GM21576 (cell line): ENCODE data around the gene IQGAP2.

Experiments
- ATAC-seq: cut with Tn5 transposase; IDR thresholded peaks from one replicate; pipeline ENCODE4 v1.9.1; 2021; ENCODE audit warnings: mild to moderate bottlenecking, moderate library complexity; ENCODE audit not compliant: unreplicated experiment

IQGAP2 gene

DNA sequence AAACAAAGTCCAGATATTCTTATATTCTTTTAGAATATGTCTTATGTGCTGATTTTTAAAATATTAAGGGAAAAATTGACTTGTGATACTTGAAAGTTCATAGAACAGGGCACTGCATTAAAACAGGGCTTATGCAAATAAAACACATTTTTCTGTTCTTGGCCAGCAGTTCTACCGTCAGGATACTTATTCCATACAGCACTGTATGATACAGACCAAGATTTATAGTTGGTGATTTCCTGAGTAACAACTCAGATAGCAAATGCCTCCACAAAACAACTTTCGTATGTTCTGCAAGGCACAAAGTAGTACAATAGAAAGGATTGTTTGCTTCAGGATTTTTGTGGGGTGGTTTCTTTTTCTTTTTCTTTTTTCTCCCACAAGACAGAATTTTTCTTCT lies 150.2 kb downstream of the IQGAP2 start:
- no peak for ATAC-seq

GRCh38 chr5:76555114-76555513 lies 152.0 kb downstream of the IQGAP2 start:
- no peak for ATAC-seq

GRCh38 chr5:76555717-76556116 lies 152.6 kb downstream of the IQGAP2 start:
- ATAC-seq = no peak

GRCh38 chr5:76556511-76557221 lies 153.6 kb downstream of the IQGAP2 start:
- peak; percentile 95 for ATAC-seq

DNA sequence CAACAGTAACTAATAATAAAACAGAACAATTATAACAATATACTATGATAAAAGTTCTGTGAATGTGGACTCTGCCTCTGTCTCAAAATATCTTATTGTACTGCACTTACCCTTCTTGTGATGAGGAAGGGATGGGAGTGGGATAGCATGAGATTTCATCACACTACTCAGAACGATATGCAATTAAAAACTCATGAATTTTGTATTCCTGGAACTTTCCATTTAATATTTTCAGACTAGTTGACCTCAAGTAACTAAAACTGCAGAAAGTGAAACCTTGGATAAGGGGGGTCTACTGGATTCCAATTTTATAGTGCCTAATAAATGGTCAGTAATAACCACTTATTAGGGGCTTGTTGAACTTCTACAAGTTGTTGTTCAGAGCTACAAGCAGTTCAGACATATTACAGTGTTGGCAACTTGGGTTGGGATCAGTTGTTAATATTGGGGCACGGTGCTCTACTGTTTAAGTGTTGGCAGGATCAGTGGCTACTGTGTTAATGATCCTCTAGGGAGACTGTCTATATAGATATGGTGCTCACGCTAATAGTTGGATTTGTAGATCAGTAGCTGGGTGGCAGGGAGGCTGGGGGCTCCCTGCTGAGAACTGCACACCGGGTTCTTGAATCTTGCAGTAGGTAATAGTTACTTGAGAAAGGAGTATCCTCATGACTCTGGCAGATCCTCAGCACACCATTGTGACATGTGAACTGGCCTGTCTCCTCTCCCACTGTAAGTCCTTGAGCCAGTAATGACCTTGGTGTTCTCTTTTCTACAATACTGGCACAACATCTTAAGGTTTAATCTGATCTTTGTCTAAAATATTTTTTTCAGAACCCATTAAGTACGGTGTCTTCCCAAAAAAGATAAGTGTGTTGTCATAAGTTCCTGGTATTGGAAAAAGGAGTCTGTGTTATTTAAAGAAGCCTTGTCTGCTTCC lies 158.1 kb downstream of the IQGAP2 start:
- no peak for ATAC-seq

- ATAC-seq = no peak
Measured at GRCh38 chr5:76561959-76562358, 158.9 kb downstream of the IQGAP2 start.

DNA sequence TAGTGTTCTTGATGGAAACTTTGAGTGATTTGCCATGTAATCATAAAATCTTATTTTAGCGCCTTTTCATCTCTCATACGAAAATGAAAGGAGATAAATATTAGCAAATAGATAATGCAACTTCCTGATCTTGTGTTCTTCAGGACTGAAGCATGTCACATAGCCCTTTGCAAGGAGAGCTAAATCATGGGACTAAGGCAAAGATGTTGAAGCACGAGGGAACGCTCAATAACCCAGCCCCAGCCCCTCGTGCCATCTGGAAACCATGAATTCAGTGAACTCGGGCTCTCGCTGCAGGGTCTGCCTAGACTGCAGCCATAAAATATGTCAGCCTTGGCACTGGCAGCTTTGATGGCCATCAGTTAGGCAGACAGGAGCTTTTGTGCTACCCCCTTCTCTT lies 161.9 kb downstream of the IQGAP2 start:
- no peak for ATAC-seq

GRCh38 chr5:76570153-76570552 lies 167.1 kb downstream of the IQGAP2 start:
- no peak for ATAC-seq

GRCh38 chr5:76571559-76571958 lies 168.5 kb downstream of the IQGAP2 start:
- no peak for ATAC-seq

GRCh38 chr5:76576450-76576849 lies 173.4 kb downstream of the IQGAP2 start:
- no peak for ATAC-seq

- no peak for ATAC-seq
Measured at GRCh38 chr5:76576996-76577395, 173.9 kb downstream of the IQGAP2 start.

DNA sequence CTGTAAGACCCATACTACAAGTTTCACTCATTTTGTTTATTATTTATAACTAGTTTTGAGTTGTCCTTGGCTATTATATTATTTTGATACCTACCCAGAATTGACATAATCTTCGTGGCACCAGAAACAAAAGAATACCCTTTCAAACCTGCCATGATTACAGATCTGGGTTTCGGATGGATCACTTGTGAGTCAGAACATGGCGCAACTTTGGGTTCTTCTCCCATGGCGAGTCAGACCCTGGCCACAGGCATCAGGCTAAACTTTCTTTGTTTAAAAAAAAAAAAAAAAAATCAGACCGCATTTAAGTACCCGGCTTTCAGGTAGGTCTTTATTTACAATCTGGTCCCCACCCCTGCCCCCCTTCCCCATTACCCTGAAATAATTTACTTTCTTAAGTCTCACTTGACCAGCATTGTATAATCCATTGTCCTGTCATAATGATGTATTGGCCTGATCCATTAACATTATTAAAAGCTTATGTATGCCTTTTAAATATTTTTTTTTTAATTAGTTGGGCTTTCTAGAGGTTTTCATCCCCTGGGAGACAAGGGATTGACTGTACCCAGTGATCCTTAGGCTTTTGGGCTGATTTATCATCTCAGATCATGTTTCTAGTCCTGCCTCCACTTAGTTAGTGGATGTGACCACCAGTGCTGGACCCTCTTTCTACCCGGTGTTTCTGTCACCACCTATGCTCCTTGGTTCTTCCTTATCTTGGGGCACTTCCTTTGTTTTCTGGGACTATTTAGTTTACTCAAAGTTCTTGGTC lies 176.3 kb downstream of the IQGAP2 start:
- ATAC-seq = no peak

GRCh38 chr5:76580981-76581380 lies 177.9 kb downstream of the IQGAP2 start:
- no peak for ATAC-seq

DNA sequence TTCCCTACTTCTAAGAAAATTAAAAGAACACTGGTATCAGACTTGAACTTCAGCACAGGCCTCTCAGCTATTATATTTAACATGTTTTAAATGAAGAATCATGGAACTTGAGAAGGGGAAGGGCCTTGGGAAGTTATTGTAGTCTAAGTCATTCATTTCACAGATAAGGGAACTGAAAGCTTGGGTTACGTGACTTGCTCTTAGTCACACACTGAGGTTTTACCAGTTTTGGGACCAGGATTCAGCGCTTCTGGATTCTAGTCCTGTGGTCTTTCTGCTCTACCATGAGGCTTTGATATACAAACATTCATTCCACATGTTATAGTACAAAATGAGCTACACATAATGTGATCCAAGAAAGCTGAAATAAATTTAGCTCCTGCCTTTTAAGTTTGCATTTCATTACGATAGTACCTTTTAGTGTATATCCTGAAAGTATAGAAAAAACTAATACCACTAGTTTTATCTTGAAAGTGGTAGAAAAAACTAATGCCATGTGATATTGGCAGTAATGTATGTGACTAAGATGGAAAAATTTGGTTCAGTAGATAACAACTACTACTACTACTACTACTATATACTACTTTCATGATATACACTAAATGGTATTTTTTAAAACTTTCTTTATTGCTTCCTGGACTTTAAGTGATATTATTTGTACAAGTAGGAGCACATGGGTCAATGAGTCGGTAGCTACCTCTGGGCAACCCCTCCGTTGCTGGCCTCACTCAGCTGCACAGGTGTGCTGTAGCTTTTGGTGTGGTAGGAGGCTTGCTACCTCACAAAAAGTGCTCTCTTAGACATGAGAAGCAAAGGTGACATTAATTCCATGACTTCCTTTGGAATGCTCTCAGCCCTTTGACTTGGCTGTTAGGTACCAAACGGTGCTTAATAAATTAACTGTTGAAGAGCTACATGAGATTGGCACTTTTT lies 179.4 kb downstream of the IQGAP2 start:
- peak; percentile 91 for ATAC-seq

DNA sequence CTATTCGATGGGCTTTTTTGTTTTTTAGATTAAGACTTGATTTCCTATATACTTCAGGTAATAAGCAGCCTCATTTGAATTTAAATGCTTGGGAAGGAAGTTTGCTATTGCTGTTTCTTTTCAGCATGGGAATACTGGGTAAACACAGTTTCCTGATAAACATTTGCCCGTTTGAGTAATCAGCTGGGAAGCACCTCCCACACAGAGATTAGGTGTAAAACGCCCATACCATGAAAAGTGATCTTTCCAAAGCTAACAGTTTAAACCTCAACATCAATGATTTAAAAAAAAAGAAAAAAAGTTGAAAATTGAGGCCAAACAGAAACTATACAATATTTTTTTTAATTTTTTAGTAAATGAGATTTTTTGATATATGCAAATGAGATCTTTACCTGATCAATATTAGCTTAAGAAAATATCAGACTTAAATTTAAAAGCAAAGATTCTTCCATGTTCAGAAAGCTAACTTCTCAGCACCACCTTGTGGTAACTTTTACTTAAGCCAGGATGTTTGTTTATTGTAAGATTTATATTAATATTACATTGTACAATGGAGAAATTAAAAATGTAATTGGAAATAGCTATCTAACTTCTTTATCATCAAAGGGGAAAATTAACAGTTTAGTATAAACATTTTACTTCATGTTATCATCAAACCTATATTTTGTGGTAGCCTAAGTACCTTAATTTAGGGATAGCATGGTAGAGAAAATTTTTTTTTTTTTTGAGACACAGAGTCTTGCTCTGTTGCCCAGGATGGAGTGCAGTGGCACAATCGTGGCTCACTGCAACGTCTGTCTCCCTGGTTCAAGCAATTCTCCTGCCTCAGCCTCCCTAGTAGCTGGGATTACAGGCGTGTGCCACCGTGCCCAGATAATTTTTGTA lies 180.3 kb downstream of the IQGAP2 start:
- ATAC-seq = no peak

- ATAC-seq = no peak
Measured at GRCh38 chr5:76585783-76586217, 182.7 kb downstream of the IQGAP2 start.

GRCh38 chr5:76586531-76586930 lies 183.4 kb downstream of the IQGAP2 start:
- ATAC-seq = no peak

- peak; percentile 98 for ATAC-seq
Measured at GRCh38 chr5:76590027-76590426, 186.9 kb downstream of the IQGAP2 start.

DNA sequence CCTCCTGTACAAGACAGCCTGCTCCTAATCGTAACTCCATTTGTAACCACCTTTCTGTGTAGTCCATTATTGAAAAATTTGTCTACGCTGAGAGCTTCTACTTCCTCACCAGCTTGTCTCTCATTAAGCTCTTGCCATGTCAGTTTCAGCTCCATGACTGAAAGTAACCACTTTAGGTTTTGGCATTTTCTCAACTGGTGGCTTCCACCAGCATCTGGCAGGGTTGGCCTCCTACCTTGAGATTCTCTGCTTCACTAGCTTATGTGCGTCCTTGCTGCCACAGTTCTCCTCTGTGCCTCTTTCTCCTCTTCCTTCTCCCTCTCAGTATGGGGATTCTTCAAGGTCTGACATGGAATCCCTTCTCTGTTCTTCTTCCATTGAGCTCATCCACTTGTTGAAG lies 188.3 kb downstream of the IQGAP2 start:
- no peak for ATAC-seq
